Endometrial microvascular endothelial cells (primary cell): ENCODE measurements around the gene ISG15. TPM values are rescaled to one million over a fixed set of nuclear protein-coding genes. Genes with fewer than 3 reads are reported as not detected.
"Not testable (repeated sequence)": the region's sequence is repeated elsewhere in the genome, so short reads cannot be mapped to it uniquely, and the experiment has no call there.

ENCODE experiments used
- in situ Hi-C: cut with HindIII; loops from 2 replicates; pipeline ENCODE4 v1.10.0; 2017; ENCODE audit warnings: low sequenced_read_pairs, low pct_unique_long_range_greater_than_20kb; ENCODE audit errors: inconsistent ontology term
- total RNA-seq: library from RNA; depleted of rRNA; stranded (reverse); fragments of >200 nt; gene quantifications from one replicate; pipeline ENCODE4 v1.2.3, GENCODE V29; 2015; ENCODE audit errors: inconsistent ontology term

Gene ISG15
- total RNA-seq, 1 donor from 2014 or later: 303 TPM

DNA sequence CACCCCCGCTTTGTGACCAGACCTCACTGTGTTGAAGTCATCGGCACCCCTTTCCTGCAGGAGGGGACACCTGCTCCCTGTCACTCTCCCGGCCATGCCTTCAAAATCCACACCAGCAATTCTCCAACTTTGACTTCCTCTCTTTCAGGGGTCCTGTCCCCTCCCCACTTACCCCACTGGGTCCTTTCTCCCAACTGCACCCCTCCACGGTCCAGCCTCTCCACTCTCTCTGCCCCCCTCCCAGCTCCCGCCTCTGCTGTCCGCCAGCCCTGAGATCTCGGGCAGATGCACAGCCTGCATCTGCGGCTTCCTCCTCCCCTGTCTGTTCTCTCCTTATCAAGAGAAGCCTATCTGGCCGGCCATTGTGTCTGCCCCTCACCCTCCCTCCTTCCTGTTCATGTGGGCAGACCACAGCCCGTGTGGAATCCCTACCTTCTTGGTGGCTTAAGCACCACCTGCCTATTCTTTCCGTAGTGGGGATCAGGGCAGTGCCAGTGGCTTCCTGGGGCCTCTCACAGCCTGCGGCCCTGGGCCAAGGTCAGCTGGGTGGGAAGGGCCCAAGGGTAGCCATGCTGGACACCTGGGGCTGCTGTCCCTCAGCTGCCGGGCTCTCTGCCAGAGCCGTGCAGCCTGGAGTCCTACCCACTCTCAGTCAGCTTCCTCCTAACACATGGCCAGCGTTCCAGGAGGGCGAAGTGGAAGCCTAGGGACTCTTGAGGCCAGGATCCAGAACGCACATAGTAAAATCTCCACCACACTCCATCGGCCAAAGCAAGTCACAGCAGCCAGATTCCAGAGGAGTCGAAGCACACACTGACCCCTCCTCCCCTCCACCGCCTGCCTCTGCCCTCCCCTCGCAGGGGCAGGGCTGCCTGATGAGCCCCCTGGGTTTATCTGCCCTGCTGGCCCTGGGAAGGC, 8.3 kb upstream of the ISG15 start:
- in situ Hi-C loops: no loop called here

DNA sequence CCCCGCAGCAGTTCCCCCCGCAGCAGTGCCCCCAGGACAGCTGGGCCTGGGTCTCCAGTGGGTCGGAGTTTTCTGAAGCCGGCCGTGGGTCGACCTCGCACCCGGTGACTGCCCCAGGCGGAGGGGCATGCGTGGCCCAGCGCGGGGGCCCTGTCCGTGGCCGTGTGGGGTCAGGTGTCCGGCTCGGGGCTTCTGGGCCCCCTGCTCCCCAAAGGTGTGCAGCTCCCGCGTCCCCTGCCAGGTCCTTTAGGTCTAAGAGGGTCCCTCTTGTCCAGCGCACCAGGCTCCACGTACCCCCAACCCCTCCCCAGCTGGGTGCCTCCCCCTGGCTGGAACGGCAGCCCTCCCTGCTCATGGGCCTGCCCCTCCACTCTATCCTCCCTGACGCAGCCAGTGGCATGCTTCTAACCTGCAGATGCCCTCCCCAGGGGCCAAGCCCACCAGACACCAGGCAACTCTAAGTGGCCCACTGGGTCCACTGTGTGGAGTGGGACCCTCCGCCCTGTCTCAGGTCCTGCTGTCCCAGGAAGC, 7.5 kb upstream of the ISG15 start:
- in situ Hi-C loops: no loop called here

DNA sequence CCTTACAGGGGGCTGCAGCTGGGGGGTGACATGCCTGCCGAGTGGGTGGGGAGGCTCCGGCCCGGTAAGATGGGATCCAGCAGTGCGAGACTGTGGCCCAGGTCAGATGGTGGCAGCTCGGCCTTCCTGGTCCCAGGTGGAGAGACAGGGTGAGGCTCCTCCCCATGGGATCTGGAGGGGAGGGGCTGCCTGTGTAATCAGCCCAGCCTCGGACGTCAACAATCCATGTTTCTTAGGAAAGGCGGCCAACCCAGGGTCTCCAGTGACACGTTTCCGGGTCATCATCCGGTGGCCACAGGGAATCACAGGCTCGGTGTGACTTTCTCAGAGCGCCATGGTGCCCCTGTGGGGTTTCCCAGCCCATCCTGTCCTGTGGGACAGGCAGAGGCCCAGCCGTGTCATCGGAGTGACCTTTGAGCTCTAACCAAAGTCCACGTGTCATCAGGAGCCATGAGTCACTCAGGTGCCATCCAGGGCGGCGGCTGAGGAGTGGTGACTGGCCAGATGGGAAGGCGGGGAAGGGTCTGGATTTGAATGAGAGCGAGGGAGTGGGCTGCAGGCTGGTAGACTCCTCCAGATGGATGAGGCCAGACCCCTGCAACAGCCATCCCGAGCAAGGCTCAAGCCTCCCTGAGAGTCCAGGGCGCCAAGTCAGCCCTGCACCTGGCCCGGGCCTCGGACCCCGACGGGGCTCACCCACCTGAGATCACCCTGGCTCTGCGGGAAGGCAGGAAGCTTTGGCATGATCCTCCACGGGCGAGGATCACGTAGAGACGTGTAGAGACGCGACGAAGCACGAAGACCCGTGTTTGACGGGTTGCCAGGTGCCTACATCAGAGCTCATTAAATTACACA, 6.8 kb upstream of the ISG15 start:
- in situ Hi-C loops: no loop called here

DNA sequence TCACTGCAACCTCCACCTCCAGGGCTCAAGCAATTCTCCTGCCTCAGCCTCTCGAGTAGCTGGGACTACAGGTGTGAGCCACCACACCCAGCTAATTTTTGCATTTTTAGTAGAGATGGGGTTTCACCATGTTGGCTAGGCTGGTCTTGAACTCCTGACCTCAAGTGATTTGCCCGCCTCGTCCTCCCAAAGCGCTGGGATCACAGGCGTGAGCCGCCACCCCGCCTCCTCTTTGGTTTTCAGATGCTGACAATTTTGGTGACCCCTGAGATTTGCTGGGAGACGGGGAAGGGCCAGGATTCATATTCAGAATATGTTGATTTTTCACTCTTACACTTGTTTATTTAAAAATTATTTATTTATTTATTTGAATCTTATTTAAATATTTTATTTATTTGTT, 3.2 kb upstream of the ISG15 start:
- in situ Hi-C loops: not testable (repeated sequence)

DNA sequence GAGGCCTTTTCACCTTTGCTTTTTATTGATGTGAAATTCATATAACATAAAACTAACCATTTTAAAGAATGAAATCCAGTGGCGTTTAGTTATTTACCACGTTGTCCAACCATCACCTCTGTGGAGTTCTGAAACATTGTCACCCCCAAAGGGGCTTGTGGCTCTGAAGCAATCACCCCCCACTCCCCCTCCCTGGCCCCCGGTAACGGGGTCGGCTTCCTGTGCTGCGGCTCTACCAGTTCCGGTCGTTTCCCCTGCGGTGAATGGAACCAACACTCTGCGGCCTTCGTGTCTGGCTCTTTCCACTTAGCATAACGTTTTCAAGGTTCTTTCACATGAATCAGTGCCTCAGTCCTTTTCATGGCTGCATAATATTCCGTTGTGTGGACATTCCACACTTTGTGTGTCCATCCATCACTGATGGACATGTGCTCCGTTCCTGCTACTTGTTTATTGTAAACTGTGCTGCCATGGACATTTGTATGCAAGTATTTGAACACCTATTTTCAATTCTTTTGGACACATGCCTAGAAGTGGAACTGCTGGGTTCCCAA, 1.8 kb upstream of the ISG15 start:
- in situ Hi-C loops: no loop called here

DNA sequence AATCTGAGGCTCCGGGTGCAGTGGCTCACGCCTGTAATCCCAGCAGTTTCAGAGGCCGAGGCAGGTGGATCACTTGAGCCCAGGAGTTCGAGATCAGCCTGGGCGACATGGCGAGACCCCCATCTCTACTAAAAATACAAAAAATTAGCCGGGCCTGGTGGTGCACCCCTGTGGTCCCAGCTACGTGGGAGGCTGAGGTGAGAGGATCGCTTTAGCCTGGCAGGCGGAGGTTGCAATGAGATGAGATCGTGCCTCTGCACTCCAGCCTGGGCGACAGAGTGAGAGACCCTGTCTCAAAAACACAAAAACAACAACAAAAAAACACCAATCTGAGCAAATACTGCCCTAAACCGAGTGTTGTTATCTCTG, 577 bp upstream of the ISG15 start:
- in situ Hi-C loops: not testable (repeated sequence)

DNA sequence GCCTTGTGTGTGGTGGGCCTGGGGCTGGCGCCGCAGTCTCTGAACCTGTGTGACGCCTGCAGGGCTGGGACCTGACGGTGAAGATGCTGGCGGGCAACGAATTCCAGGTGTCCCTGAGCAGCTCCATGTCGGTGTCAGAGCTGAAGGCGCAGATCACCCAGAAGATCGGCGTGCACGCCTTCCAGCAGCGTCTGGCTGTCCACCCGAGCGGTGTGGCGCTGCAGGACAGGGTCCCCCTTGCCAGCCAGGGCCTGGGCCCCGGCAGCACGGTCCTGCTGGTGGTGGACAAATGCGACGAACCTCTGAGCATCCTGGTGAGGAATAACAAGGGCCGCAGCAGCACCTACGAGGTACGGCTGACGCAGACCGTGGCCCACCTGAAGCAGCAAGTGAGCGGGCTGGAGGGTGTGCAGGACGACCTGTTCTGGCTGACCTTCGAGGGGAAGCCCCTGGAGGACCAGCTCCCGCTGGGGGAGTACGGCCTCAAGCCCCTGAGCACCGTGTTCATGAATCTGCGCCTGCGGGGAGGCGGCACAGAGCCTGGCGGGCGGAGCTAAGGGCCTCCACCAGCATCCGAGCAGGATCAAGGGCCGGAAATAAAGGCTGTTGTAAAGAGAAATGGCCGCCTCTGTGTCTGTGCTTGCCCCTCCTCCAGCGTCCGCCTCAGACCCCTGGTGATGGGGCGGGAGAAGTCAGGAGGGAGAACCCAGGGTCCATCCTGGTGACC, 788 bp downstream of the ISG15 start:
- in situ Hi-C loops: no loop called here

DNA sequence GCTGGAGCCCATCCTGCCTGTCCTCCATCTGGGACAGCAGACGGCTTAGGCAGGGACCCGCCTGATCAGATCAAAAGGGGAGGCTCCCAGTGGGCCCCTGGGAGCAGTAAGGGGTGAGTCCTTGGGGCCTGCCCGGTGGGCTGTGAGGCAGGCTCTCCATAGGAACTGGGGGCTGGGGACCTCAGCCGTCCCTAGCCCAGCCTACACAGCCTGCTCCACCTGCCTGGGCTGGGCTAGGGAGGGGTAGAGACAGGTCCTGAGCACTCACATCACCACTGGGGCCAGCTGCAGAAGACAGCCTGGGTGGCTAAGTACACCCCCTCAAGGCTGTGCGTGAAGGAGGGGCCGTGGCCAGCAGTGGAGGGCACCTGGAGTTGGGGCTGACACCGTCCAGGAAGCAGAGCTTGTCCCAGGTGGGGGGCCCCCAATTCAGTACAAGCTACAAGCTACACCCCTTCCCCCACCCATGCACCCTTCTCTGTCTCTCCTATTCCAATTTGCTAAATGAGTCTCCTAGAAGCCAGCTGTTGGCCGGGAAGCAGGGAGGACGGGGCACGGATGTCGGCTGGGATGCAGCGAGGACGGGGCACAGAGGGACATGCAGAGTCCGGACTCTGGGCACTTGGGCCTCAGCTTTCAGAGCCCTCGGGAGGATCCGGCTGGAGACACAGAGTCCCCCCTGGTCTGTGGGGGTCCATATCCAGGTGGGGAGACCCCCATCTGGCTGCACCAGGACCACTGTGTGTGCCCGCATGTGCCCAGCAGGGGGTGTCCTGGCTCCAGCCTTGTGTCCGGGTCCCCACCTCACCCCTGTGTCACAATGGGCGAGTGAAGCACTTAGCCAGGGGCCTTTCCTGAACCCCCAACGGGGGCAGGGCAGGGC, 1.7 kb downstream of the ISG15 start:
- in situ Hi-C loops: no loop called here

DNA sequence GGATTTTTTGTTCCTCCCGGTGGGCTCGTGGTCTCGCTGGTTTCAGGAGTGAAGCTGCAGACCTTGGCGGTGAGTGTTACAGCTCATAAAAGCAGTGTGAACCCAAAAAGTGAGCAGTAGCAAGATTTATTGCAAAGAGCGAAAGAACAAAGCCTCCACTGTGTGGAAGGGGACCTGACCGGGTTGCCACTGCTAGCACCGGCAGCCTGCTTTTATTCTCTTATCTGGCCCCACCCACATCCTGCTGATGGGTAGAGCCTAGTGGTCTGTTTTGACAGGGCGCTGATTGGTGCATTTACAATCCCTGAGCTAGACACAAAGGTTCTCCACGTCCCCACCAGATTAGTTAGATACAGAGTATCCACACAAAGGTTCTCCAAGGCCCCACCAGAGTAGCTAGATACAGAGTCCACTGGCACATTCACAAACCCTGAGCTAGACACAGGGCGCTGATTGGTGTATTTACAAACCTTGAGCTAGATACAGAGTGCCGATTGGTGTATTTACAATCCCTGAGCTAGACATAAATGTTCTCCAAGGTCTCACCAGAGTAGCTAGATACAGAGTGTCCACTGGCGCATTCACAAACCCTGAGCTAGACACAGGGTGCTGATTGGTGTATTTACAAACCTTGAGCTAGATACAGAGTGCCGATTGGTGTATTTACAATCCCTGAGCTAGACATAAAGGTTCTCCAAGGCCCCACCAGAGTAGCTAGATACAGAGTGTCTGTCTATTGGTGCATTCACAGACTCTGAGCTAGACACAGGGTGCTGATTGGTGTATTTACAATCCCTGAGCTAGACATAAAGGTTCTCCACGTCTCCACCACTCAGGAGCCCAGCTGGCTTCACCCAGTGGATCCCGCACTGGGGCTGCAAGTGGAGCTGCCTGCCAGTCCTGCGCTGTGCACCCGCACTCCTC, 4.4 kb downstream of the ISG15 start:
- in situ Hi-C loops: not testable (repeated sequence)

DNA sequence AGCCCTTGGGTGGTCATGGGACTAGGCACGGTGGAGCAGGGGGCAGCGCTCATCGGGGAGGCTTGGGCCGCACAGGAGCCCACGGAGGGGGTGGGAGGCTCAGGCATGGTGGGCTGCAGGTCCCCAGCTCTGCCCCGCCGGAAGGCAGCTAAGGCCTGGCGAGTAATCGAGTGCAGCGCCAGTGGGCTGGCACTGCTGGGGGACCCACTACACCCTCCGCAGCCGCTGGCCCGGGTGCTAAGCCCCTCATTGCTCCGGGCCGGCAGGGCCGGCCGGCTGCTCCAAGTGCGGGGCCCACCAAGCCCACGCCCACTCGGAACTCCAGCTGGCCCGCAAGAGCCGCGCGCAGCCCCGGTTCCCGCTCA, 5.0 kb downstream of the ISG15 start:
- in situ Hi-C loops: not testable (repeated sequence)

DNA sequence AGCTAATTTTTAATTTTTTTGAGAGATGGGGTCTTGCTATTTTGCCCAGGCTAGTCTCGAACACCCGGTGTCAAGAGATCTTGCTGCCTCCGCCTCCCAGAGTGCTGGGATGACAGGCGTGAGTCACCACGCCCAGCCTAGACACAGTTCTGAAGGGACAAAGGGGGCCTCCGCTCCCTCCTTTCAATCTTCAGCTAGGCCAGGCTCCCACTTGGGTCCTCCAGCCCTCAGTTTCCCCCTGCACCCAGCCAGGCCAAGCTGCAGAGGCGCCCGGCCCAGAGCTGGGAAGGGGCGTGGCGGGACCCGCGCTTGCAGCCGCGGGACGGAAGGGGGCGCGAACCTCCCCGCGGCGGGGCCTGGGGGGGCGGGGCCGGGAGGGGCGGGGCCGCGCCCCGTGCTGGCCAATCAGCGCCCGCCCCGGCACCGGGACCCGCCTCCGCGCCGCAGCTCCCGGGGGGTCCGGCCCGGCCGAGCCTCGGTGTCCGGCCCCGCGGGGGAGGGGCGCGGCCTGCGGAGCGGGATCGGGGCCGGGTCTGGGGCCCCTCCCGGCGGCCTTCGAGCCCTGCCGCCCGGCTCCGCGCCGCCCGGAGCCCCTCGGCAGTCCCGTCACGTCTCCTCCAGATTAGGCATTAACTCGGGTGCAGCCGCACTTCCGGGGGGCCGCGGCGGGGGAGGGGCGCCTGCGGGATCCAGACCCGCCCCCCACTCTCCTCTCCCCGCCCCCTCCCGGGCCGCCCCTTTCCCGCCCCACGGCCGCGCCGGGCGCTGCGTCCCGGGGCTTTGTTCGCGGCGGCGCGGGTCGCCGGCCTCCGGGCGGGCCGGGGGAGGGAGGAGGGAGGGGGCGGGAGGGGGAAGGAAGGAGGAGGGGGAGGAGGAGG, 6.1 kb downstream of the ISG15 start:
- in situ Hi-C loops: no loop called here

DNA sequence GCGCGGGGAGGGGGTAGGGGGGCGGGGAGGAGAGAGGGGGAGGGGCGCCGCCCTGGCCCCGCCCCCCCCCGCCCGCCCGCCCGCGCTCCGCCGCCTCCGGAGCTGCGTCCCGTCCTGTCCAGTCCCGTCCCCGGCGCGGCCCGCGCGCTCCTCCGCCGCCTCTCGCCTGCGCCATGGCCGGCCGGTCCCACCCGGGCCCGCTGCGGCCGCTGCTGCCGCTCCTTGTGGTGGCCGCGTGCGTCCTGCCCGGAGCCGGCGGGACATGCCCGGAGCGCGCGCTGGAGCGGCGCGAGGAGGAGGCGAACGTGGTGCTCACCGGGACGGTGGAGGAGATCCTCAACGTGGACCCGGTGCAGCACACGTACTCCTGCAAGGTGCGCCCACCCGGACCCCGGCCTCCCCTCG, 6.7 kb downstream of the ISG15 start, which contains the start of gene AGRN:
Gene AGRN (plus strand): TSS at position 121 of the 405 bp plus-strand sequence. CDS start 53 bp downstream, at position 174.
- in situ Hi-C loops: no loop called here

DNA sequence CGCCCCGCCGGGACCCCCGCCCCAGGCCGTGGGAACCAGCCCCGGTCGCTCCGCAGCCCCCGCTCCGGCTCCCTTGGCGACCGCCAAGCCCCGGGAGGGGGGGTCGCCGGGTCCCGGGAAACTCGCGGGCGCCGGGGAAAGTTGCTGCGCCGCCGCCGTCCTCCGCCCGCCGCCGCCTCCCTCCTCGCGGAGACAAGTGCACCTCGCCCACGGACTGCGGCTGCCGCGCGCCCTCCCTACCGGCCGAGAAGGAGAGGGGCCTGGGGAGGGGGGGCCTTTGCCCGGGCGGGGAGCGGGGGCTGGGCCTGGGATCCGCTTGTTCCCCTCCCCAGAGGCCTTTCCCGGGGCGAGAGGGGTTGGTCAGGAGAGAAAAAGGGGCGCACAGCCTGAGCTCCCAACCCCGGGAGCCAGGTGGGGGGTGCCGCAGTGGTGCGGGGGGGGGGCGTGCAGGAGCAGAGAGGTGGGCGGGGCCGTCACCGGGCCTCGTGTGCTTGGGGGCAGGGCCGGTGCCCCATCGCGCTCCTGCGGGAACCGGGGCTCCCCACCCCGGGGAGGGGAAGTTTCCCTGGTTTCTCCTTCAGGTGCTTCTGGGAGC, 7.2 kb downstream of the ISG15 start:
- in situ Hi-C loops: no loop called here

DNA sequence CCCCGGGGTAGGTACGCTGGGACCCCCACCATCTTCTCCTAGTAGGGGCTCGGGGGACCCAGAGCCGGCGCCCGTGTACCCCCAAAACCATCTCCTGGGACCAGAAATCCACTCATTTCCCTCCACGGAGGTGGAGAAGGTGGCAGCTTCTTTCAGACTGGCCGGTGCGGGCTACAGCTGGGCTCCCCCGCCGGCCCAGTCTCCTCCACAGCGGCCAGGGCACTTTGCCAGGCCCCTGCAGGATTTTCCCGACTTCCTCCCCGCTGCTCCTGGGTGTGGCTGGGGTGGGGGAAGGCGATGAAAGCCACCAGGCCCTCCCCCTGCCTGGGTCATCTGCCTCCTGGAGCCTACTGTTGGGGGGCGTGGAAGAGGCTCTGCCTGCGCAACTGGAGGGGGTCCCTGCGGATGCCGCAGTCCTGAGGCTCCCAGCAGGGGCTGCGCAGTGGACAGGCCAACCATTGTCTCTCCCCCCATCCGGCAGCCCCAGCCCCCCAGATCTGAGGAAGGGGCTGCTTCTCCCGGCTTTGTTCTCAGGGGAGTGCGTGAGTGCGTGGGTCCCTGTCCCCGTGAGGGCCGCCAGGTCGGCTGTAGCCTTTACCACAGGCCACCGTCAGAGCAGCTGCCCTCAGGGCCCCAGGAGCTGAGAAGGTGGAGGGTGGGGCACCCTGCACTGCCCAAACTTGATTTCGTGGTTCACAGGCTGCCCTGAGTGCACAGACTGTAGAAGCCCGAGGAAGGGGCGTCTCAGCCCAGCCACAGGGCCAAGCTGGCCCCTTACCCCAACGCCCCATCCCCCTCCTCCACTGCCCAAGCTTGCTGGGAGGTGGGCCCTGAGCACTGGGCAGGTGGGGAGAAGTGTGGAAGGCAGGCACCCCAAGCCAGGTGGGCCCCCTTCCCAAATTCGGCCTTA, 8.0 kb downstream of the ISG15 start:
- in situ Hi-C loops: no loop called here

DNA sequence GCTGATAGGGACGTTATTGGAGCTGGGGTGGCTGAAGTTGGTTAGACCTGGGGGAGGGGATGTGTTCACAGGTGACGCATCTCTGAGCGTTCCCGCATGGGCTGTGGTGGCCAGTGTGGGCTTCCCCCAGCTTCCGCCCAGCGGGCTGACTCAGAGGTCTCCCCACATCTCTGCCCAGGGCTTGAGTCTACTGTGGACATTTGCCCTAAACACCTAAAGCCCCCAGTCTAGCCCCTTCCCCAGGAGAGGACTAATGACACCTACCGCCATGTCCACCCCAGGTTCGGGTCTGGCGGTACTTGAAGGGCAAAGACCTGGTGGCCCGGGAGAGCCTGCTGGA, 8.6 kb downstream of the ISG15 start:
- in situ Hi-C loops: no loop called here
